DMS114 treated with DMSO at 0.1 percent for 48 hours (cell line): ENCODE data around the gene SEPTIN5.

Source experiments
- DNase-seq: peaks from one replicate; lab custom pipeline; 2025; ENCODE audit not compliant: unreplicated experiment; lab: John Stamatoyannopoulos, UW

Gene SEPTIN5

DNA sequence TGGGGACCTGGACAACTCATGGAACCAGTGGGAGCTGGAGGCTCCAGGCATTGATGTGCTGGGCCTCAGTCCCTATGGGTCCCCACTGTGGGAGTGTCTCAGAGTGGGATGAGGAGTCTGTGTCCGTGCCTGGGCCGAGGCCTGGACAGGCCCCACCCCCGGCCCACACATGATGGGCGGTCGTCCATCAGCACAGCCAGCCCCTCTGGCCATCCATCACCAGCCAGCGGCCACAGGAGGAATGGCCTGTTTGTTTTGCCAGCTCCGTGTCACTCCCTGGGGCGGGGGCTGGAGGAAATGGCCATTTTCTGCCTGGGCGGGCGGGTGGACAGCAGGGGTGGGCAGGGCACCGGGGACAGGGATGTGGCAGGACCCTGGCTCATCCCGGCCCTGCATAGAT lies 33.2 kb downstream of the SEPTIN5 start:
- DNase-seq = no peak

DNA sequence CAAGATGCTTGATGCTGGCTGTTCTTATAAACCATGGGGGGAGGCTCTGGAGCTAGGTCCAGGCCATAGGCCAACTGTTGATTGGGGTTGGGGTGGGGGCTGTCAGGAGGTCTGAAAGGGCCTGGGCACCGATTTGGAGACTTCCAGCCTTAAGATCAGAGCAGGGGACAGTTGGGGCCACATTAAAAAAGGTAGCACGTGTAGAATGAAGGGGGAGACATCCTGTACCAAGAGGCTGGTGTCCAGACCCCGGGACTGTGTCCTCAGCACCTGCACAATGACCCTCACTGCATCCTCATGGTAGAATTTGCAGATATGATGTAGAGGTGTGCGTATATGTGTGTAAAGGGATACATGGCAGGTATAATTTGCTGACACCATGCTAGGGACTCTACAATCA lies 33.8 kb downstream of the SEPTIN5 start:
- no peak for DNase-seq

GRCh38 chr22:19748991-19749664 lies 34.8 kb downstream of the SEPTIN5 start:
- DNase-seq = no peak

DNA sequence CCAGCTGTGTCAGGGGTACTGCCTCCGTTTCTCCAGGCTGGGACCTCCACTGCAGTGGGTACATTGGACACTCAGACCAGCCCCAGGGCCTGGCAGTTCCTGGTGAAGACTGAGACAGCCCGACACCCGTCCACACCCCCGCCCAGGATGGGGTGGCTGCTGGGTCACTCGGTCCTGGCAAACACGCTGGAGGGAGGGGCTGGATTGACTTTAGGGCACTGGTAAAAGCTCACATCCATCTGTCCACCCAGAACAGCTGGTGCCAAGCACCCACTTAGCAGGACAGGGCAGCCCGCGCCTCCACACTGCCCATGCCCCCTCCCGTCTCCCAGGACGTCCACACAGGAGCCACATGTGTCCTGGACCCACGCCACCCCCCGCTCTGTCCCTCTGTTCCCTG lies 35.6 kb downstream of the SEPTIN5 start:
- no peak for DNase-seq

DNA sequence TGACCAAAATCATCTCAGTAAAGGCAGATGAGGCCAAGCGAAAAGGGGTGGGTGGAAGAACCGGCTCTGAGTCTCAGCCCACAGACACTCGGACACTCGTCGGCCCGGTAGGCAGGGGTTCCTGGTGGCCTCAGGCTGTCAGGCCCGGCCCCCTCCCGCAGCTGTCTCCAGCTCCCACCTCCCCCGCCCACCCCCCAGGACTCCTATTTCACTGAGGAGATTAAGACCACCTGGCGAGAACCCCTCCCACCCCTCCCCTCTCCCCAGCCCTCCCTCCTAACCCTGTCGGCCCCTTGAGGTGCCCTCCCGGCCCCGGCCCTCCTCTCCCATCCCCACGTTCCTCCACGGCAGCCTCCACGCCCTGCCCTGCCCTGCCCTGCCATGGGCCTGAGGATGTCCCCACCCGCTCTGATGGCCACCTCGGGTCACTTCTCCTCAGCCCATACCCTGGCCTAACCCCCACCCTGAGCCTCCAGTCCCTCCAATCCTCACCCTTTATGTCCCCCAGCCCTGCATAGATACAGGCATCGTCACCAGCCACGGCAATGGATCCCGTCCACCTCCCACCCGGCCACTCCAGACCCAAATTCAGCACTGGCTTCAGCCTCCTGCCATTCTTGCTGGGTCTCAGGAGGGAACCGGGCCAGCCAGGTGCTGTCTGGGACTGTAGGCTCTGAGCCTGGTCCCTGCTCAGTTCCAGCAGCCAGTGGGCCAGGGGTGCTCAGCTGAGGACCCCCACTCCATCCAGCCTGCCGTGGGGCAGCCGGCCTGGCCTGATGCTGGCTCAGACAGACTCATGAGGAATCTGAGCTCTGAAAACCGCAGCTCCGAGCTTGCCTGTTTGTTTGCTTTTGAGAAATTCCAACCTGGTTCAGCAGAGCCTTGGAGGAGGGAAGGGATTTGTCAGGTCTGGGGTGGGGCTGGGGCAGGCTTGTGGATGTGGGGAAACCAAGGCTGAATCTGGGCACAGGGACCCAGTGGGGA lies 36.5 kb downstream of the SEPTIN5 start:
- no peak for DNase-seq

DNA sequence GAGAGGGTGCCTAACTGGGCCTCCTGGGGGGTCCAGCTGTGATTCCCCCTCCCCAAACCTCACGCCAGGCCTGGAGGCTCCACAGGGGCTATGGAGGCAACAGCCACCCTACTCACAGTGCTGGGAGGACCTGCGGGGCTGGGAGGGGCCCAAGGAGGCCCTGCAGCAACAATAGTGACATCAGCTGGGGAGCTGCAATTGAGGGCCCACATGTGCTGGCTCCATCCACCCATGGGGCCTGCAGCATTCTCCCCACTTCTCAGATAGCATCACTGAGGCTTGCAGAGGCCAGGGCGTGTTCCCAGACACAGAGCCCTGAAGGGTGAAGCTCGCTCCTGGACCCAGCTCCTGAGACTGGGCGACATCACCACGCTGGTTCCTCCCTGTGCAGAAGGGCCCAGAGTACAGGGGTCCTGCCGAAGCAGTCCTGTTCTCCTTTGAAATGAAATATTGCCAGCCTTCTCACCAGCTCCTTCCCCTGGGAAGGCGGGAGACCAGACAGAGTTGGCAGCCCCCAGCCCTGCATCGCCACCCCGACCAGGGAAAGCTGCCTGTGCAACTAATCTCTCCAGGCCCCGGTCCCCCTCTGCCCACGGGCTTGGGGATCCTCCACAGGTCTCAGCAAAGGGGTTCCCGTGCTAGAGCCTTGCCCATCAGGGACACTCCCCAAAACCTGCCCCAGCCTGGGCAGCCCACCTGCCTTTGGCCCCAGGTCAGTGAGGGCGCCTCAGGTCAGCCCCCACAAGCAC lies 37.4 kb downstream of the SEPTIN5 start:
- DNase-seq = no peak

GRCh38 chr22:19753090-19753842 lies 39.0 kb downstream of the SEPTIN5 start:
- DNase-seq = no peak

DNA sequence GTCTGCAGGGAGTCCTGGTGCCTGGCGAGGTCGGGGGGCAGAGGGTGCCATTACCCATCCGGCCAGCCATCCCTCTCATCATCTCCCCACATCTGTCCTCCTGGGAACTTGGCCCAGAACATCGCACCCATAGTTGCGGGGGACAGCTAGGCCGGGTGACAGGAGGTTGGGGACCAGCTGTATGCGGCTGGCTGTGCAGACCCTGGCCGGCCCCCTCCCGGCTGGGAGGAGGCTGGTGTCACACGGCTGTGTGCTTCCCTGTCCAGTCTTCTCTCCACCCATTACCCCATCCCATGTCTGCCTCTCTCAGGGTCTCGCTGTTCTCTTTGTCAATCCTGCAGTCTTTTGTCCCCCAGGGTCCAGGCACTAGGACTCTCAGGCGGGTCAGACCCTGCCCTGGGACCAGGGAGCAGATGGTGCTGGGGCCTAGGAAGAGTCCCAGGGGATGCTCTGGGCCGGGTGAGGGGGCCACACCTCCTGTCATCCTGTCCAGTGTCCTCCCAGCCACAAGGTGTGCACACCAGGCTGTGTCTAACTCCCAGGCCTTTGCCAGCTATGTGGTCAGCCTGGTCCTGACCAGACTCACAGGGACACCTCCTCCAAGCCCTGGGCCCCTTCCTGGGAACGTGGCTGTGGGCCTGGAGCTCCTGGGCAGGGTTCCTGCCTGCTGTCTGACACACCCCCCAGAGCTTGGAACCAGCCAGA lies 39.8 kb downstream of the SEPTIN5 start:
- DNase-seq = no peak

GRCh38 chr22:19754701-19755144 lies 40.4 kb downstream of the SEPTIN5 start:
- no peak for DNase-seq

- no peak for DNase-seq
These were observed 40.9 kb downstream of the SEPTIN5 start for GRCh38 chr22:19755145-19755710.

- no peak for DNase-seq
These were observed 41.5 kb downstream of the SEPTIN5 start for GRCh38 chr22:19755722-19756287.

DNA sequence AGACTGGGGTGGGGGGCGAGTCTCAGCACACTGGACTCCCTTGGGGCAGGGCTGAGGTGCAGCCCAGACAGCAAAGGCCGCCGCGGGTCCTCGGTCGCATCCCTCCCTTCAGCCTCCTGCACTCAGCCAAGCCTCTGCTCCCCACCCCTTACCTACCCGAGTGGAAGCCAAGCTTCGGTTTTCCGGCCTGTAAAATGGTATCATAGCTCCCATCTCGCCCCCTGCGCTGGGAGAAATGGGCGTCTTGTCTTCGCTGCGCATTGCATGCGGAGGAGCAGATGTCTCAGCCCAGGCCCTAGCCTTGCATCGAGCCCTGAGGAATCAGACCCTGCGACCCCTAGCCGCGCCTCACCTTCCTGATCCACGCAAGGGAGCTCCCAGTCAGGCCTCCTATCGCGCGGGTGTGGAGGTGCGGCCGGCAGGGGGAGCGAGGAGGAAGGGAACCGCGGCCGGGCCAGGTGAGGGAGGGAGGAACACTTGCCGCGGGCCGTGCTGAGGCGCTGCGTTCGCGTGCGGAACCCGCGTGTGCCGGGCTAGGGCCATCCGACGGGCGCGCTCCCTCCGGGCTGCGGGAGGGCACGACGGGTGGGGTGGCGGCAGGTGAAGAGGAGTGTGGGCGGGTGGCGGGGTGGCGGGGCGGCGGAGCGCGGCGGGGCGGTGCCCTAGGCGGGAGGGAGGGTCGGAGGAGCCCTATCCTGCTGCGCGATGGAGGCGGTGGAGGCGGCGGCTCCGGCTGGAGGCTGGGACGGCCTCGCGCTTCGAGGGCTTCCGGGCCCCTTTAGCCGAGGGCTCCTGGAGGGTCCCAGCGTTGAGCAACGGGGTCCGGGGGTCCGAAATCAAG lies 42.2 kb downstream of the SEPTIN5 start:
- no peak for DNase-seq

DNA sequence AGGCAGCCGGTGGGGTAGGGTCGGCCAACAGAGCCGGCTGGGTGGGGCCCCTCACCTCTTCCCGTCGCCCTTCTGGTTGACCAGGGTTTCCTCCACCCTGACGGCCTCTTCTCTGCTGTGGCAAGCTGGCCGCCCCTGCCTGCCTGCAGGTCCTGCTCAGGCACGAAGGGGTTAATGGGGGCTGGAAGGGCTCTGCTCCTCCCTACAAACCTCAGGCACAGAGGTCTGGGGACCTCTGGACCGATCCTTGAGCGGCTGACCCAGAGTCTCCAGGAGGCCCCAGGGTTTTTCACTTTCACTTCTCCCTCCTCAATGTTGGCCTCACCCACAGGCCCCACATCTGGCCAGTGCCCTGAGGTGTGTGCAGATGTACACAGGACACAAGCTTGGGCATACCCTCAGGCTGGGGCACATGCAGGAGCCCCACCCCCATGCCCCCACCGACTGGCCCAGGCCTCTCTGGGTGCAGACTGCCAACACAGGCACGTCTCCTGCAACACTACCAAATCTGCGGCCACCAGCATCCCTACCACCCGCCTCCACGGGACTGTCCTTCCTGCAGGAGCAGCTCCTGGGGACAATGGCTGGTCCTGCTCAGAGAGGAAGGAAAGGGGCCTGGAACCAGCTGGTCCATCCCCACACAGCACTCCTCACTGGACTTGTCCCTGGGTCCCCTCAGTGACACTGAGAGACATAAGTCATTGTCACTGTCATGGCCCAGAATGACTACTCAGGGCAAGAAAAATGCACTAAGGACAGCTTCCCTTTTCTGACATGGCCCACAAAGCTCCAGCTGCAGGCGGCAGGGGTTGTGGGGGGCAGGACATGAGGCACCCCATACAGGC lies 43.1 kb downstream of the SEPTIN5 start:
- DNase-seq = no peak

DNA sequence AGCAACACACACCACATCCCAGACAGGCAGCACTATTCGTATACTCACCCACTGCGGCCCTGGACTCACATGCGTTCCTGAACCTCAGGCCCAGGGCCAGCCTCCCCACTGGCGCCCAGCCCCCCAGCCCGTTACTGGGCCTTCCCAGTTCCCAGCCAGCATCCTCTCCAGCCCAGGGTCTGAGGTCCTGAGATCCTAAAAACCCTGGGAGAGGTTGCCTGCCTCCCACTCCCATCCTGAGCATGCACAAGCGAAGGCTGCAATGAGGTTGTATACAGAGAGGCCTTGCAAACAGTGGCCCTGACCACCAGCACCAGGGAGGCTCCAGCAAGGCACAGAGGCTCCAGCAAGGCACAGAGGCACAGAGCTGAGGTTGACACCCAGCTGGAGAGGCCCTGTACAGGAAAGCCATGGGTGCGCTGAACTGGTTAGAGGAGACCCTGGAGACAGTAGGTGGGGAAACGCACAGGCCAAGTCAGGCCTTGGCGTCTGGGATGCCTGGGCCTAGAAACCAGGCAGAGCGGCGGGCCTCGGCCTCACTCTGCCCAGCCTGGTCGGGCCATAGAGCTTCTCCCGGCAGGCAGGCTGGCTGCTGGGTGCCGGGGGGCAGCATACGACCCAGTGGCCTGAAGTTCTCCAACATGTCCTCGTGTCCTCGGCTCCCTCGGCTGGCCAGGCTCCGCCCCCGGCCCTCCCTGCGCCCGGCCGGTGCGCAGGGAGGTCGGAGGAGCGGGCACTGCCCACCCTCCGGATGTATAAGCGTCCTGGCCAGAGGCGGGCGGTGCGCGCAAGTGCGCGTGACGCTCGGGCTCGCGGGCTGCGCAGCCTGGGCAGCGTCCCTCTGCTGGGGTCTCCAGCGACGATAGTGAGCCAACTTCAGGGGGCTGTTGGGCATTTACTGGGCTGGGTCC lies 43.9 kb downstream of the SEPTIN5 start:
- DNase-seq = no peak

DNA sequence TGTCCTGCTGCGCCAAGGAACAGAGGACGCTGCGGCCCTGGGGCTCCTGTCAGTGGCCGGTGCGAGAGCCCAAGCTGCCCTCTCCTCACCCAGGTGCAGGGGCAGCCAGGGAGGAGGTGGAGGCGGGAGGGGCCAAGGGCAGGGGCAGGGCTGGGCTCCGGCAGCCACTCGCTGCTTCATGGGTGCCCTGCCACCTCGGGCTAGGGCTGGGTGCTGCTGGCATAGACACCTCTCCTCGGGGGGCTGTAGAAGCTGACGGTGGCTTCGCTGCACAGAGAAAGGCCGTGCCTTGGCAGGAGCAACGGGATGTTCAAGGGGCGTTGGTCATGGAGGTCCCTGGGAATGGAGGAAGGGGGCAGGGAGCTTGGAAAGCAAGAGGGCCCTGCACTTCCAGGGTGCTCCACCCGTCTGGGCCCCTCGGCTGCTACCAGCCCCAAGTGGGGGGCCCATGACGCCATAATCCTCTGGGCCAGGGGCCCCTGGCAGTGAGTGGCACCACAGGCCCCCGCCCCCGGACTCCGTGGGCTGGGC lies 44.7 kb downstream of the SEPTIN5 start:
- no peak for DNase-seq

DNA sequence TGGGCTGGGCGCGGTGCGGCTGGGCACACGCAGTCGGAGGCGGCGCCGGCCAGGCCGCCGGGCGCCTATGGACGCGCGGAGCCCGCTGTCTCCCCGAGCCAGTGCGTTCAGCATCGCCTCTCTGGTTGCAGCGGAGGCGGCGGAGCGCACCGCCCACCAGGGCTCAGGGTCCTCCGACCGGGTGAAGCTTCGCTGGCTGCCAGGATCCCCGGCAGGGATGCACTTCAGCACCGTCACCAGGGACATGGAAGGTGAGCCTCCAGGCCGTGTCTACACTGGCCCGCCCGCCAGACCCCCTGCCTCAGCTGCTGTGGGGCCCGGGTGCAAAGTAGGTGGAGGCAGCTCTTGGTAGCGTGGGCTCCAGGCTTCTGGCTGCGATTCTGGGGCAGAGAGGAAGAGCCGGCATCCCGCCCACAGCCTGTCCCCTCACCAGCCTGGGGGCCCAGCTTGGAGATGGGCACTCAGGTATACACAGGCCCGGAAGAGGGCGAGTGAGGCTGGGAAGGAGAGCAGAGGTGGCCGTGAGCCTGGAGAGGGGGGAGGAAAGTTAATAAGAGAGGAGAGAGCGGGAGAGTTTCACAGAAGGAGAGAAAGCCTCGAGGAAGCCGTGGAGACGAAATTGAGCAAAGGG lies 45.2 kb downstream of the SEPTIN5 start:
- DNase-seq = no peak
